Esophagus muscularis mucosa (tissue), 4 donors: ENCODE data around the gene KLF18.

Experiments
- EP300 ChIP-seq: sonication (generic); formaldehyde crosslinking; IDR thresholded peaks from one replicate; pipeline ENCODE4 v1.6.1; 2017; ENCODE audit warnings: antibody characterized with exemption
- POLR2A ChIP-seq: fragments of 450-650 bp; IDR thresholded peaks from one replicate; pipeline ENCODE4 v1.6.1; 2017; ENCODE audit warnings: antibody characterized with exemption, moderate library complexity, mild to moderate bottlenecking, low read depth
- POLR2AphosphoS5 ChIP-seq, 2 donors: sonication (generic); formaldehyde crosslinking; IDR thresholded peaks; one replicate each; pipeline ENCODE4 v1.6.1; 2017; ENCODE audit warnings: antibody characterized with exemption in 2 of 2
- TF ChIP-seq, protein P1 (sequence below), 3 experiments: fragments of 200-600 bp in 2 of 3; fragments of 450-650 bp in 1 of 3; sonication (generic) in 2 of 3; IDR thresholded peaks; one replicate each; pipeline ENCODE4 v1.5.1; 2017 to 2019; ENCODE audit warnings: antibody characterized with exemption in 3 of 3, mild to moderate bottlenecking in 2 of 3, moderate library complexity in 1 of 3

GRCh38 chr1:44168520-44169098 lies 27.2 kb upstream of the KLF18 start:
- TF ChIP-seq, protein P1, sequence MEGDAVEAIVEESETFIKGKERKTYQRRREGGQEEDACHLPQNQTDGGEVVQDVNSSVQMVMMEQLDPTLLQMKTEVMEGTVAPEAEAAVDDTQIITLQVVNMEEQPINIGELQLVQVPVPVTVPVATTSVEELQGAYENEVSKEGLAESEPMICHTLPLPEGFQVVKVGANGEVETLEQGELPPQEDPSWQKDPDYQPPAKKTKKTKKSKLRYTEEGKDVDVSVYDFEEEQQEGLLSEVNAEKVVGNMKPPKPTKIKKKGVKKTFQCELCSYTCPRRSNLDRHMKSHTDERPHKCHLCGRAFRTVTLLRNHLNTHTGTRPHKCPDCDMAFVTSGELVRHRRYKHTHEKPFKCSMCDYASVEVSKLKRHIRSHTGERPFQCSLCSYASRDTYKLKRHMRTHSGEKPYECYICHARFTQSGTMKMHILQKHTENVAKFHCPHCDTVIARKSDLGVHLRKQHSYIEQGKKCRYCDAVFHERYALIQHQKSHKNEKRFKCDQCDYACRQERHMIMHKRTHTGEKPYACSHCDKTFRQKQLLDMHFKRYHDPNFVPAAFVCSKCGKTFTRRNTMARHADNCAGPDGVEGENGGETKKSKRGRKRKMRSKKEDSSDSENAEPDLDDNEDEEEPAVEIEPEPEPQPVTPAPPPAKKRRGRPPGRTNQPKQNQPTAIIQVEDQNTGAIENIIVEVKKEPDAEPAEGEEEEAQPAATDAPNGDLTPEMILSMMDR (IDR thresholded peaks at IDR 0.05): no peak
- TF ChIP-seq POLR2AphosphoS5 (IDR thresholded peaks at IDR 0.05) (no peak), POLR2A (no peak), EP300 (no peak)
